BLaER1 (cell line): Measurements from ENCODE around the gene KRTAP19-7.

ENCODE experiments used
- H3K27ac ChIP-seq: shearing (Covaris generic); formaldehyde crosslinking; 2 replicates; pipeline ENCODE4 v1.8.1; 2022
- H3K27me3 ChIP-seq: shearing (Covaris generic); formaldehyde crosslinking; 2 replicates; pipeline ENCODE4 v1.8.1; 2022
- H3K36me3 ChIP-seq: shearing (Covaris generic); formaldehyde crosslinking; 2 replicates; pipeline ENCODE4 v1.8.1; 2022
- H3K4me1 ChIP-seq: shearing (Covaris generic); formaldehyde crosslinking; 2 replicates; pipeline ENCODE4 v1.8.1; 2022
- H3K4me2 ChIP-seq: shearing (Covaris generic); formaldehyde crosslinking; 2 replicates; pipeline ENCODE4 v1.8.1; 2022
- H3K4me3 ChIP-seq: shearing (Covaris generic); formaldehyde crosslinking; 2 replicates; pipeline ENCODE4 v1.8.1; 2022
- H3K9ac ChIP-seq: shearing (Covaris generic); formaldehyde crosslinking; 2 replicates; pipeline ENCODE4 v1.8.1; 2022
- H3K9me3 ChIP-seq: shearing (Covaris generic); formaldehyde crosslinking; 2 replicates; pipeline ENCODE4 v1.8.1; 2022
- H4K20me1 ChIP-seq: shearing (Covaris generic); formaldehyde crosslinking; 2 replicates; pipeline ENCODE4 v1.8.1; 2022
- Cebpa-rat ChIP-seq: shearing (Covaris generic); IDR thresholded peaks from 2 replicates; pipeline ENCODE4 v1.8.1; 2022

The KRTAP19-7 gene, protein sequence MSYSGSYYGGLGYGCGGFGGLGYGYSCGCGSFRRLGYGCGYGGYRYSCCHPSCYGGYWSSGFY

DNA sequence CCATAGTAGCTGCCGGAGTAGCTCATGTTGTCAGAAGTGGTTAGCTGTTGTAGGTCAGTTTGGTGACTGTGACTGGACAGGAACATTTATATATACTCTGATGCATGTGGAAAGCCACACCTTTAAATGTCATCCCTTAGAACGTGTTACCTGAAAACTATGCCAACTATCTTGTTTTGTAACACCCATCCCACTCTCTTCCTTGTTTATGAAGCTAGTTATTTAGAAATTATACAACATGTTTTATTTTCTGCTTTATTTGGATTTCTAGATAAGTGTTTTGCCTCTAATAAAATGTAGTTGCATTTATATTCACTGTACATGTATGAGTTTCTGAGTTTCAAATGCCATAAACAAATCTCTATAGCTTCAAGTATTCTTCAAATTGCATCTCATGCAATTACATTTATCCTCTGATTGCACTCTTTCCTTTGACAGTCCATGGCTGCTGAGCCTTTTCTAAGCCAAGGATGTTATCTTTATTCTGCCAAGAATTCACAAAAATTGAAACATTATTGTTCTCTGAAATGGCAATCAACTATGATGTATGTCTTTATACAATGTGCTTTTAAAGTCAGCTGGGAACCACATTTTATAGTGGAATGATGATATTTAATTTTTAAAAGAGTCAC is at the start of gene KRTAP19-7:
Gene KRTAP19-7, minus strand, starts transcription at position 51 of the 632 bp plus-strand sequence. Its CDS starts 25 bp downstream, at position 26.
- Histone ChIP-seq H3K36me3 (no peaks in the 10 kb centered on the region), H3K4me1 (no peaks in the 10 kb centered on the region)
- TF ChIP-seq Cebpa-rat, result no peak

DNA sequence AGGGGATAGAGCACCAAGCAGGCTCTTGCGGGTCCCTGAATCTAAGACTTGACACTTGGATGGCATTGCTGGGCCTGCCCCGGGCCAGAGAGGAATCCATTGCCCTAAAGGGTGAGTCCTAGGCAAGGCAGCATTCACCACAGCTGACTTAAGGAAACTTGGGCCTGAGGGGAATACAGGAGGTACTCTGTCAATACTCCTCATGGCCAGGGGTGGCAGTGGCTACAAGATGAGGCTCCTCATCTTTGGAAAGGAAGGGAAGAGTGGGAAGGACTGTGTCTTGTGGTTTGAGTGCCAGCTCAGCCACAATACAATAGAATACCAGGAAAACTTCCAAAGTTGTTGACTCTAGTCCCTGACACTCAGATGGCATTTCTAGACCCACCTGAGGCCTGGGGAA is 44.9 kb upstream of the KRTAP19-7 start:
- Histone ChIP-seq H3K27me3 (no peaks in the 10 kb centered on the region), H3K9ac (no peak overlapping the region), H3K9me3 (no peaks in the 10 kb centered on the region), H4K20me1 (no peaks in the 10 kb centered on the region), H3K4me3 (no peak overlapping the region), H3K36me3 (no peaks in the 10 kb centered on the region), H3K27ac (no peak overlapping the region), H3K4me2 (no peak overlapping the region), H3K4me1 (no peaks in the 10 kb centered on the region)
- no peak for TF ChIP-seq Cebpa-rat

More for the DNA sequence above, at the start of gene KRTAP19-7:
- H3K27ac ChIP-seq, result no peak within 1 kb of the TSS
- no peaks in the 10 kb centered on the region for H3K27me3 ChIP-seq
- H3K9ac ChIP-seq, result no peak within 1 kb of the TSS
- no peaks in the 10 kb centered on the region for H3K9me3 ChIP-seq
- no peak within 1 kb of the TSS for H3K4me3 ChIP-seq
- H3K4me2 ChIP-seq, result no peak within 1 kb of the TSS
- no peaks in the 10 kb centered on the region for H4K20me1 ChIP-seq

DNA sequence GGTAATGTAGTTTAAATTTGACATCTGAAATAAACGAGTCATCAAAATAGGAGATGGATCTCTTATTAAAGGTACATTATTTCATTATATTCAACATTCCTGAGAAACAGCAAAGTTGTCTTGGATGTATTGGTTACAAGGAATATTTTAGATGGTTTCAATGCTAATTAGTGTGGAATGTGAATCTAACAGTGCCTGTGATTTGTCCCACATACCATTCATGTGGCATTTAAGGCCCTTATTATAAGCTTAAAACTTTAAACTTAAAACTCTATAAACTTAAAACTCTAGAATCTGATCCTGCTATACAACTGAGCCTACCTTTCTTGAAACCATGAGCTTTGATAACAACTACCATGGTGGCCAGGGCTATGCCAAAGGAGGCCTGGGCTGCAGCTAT is 39.7 kb upstream of the KRTAP19-7 start, which contains the start of gene KRTAP22-1:
Gene KRTAP22-1, plus strand, starts transcription at position 301 of the 400 bp plus-strand sequence.
- Histone ChIP-seq H3K4me2 (no peak within 1 kb of the TSS), H3K9ac (no peak within 1 kb of the TSS), H3K36me3 (no peaks in the 10 kb centered on the region), H3K4me3 (no peak within 1 kb of the TSS), H3K27me3 (no peaks in the 10 kb centered on the region), H3K4me1 (no peaks in the 10 kb centered on the region), H3K9me3 (no peaks in the 10 kb centered on the region), H3K27ac (no peak within 1 kb of the TSS), H4K20me1 (no peaks in the 10 kb centered on the region)
- TF ChIP-seq Cebpa-rat, result no peak

DNA sequence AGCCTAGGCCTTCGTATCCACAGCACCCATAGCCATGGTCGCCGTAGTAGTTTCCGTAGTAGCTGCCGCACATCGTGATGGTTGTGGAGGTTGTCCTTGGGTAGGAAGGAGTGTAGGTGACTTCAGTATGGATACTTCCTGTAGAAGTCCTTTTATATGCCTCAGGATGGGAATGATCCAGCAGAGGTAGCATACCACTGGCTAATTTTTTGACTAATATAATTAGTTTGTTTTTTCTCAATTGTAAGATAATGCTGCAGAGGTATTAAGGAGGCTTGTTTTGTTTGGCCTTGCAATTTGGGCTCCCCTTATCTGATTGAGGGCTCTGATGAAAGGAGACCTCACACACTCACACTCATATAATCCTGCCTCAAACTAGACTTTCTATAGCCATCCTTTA is 37.7 kb upstream of the KRTAP19-7 start, which contains the start of gene KRTAP6-2:
Gene KRTAP6-2, minus strand, starts transcription at position 101 of the 400 bp plus-strand sequence. Its CDS starts 28 bp downstream, at position 73.
- no peaks in the 10 kb centered on the region for H3K9me3 ChIP-seq
- no peak within 1 kb of the TSS for H3K27ac ChIP-seq
- H3K9ac ChIP-seq, result no peak within 1 kb of the TSS
- no peak for TF ChIP-seq Cebpa-rat
- H3K4me1 ChIP-seq, result no peaks in the 10 kb centered on the region
- H4K20me1 ChIP-seq, result no peaks in the 10 kb centered on the region
- no peak within 1 kb of the TSS for H3K4me3 ChIP-seq
- no peaks in the 10 kb centered on the region for H3K27me3 ChIP-seq
- no peaks in the 10 kb centered on the region for H3K36me3 ChIP-seq
- H3K4me2 ChIP-seq, result no peak within 1 kb of the TSS

DNA sequence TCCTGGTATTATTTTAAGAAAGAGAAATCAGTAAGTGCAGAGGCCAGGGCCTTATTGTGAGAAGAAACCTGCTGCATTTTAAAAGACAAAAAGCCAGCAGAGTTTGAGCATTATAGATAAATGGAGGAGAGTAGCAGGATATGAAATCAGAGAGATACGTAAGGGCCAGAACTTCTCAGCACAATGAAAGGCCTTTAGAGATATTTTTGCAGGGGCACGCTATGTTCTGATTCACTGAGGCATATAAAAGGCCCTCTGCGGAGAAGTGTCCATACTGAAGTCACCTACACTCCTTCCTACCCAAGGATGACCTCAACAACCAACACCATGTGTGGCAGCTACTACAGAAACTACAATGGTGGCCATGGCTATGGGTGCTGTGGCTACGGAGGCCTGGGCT is 31.0 kb upstream of the KRTAP19-7 start, which contains the start of gene KRTAP6-3:
Gene KRTAP6-3, plus strand, starts transcription at position 301 of the 400 bp plus-strand sequence. Its CDS starts 6 bp downstream, at position 307.
- Histone ChIP-seq H3K36me3 (no peaks in the 10 kb centered on the region), H3K4me3 (no peak within 1 kb of the TSS), H3K9ac (no peak within 1 kb of the TSS), H3K4me1 (no peaks in the 10 kb centered on the region), H4K20me1 (no peaks in the 10 kb centered on the region), H3K4me2 (no peak within 1 kb of the TSS), H3K9me3 (no peaks in the 10 kb centered on the region), H3K27me3 (no peaks in the 10 kb centered on the region), H3K27ac (no peak within 1 kb of the TSS)
- TF ChIP-seq Cebpa-rat, result no peak

DNA sequence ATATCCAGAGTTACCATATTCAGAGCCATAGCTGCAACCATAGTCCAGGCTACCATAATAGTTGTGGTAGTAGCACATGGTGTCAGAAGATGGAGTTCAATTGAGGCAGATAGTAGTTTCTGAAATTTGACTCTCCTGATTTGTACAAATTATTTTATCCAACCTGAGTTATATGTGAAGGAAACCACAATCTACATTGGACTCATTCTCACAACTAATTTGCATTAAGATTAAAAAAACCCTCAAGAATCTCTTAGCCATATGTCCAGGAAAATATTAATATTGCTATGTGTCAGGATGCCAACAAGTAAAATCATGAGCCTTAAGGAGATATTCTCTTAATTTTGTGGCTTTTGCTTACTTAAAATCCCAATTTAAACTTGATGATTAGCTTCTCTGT is 29.2 kb upstream of the KRTAP19-7 start, which contains the start of gene KRTAP22-2:
Gene KRTAP22-2, minus strand, starts transcription at position 101 of the 400 bp plus-strand sequence.
- H3K4me1 ChIP-seq, result no peaks in the 10 kb centered on the region
- no peak within 1 kb of the TSS for H3K4me3 ChIP-seq
- no peaks in the 10 kb centered on the region for H4K20me1 ChIP-seq
- no peaks in the 10 kb centered on the region for H3K9me3 ChIP-seq
- H3K9ac ChIP-seq, result no peak within 1 kb of the TSS
- H3K27ac ChIP-seq, result no peak within 1 kb of the TSS
- H3K27me3 ChIP-seq, result no peaks in the 10 kb centered on the region
- H3K36me3 ChIP-seq, result no peaks in the 10 kb centered on the region
- no peak within 1 kb of the TSS for H3K4me2 ChIP-seq
- no peak for TF ChIP-seq Cebpa-rat

DNA sequence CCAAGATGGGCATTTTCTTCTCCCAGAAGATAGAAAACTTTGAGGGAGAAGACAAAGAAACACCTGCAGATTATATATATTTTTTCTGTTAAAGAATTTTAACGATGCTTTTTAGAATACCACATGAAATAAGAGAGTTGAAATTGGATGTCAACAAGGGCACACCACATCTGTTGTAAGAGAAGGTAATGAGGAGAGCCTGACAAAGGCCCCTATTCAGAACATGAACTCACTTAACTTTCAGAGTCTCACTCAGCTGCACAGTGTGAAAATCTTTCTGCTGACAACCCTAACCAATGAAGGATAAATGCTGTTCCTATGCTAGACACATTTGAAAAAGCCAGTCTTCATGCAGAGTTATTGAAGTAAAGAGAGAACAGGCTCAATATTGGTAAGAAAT is 21.8 kb upstream of the KRTAP19-7 start:
- Histone ChIP-seq H3K36me3 (no peaks in the 10 kb centered on the region), H3K9ac (no peak overlapping the region), H3K27ac (no peak overlapping the region), H3K9me3 (no peaks in the 10 kb centered on the region), H3K27me3 (no peaks in the 10 kb centered on the region), H3K4me3 (no peak overlapping the region), H3K4me1 (no peaks in the 10 kb centered on the region), H3K4me2 (no peak overlapping the region), H4K20me1 (no peaks in the 10 kb centered on the region)
- no peak for TF ChIP-seq Cebpa-rat

DNA sequence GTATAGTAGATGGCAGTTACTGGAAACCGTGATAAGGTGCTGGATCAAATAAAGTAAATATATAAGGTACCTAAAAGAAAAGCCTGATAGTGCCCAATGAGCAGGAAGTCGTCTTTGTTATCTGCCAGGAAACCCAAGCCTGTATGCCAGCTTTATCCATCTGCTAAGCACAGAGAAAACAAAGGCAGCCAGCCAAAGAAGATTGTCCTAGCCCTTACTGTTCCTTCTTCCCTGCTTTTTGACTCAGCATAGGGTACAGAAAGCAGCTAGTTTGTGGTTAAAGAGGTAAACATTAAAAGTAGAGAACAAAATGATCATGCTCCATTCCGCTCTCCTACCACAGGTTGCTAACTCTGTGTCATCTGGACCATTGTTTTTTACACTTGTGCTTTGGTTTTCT is 19.0 kb upstream of the KRTAP19-7 start:
- H3K4me3 ChIP-seq, result no peak overlapping the region
- H3K4me2 ChIP-seq, result no peak overlapping the region
- no peaks in the 10 kb centered on the region for H3K9me3 ChIP-seq
- H3K4me1 ChIP-seq, result no peaks in the 10 kb centered on the region
- no peak overlapping the region for H3K27ac ChIP-seq
- no peaks in the 10 kb centered on the region for H4K20me1 ChIP-seq
- no peak for TF ChIP-seq Cebpa-rat
- no peaks in the 10 kb centered on the region for H3K36me3 ChIP-seq
- no peaks in the 10 kb centered on the region for H3K27me3 ChIP-seq
- H3K9ac ChIP-seq, result no peak overlapping the region

DNA sequence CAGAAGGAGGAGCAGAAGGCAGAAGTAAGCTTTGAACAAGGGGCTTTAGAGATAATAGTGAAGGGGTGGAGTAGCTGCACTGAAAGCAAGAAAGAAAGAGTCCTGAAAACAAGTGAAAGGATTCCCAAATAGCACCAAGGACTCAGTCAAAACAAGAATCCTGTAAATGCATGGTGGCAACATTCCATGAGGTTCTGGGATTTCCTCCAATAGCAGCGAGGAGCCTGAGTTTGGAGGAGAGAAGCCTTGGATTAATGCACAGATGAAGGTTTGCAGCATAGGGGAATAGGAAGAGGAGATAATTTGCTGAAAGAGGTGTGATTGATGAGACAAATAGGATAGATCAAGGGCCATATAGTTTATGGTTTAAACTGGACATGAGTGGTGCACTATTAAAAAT is 18.2 kb upstream of the KRTAP19-7 start:
- Histone ChIP-seq H3K9me3 (no peaks in the 10 kb centered on the region), H3K4me3 (no peak overlapping the region), H3K4me2 (no peak overlapping the region), H3K27me3 (no peaks in the 10 kb centered on the region), H3K4me1 (no peaks in the 10 kb centered on the region), H3K9ac (no peak overlapping the region), H3K36me3 (no peaks in the 10 kb centered on the region), H3K27ac (no peak overlapping the region), H4K20me1 (no peaks in the 10 kb centered on the region)
- TF ChIP-seq Cebpa-rat, result no peak

DNA sequence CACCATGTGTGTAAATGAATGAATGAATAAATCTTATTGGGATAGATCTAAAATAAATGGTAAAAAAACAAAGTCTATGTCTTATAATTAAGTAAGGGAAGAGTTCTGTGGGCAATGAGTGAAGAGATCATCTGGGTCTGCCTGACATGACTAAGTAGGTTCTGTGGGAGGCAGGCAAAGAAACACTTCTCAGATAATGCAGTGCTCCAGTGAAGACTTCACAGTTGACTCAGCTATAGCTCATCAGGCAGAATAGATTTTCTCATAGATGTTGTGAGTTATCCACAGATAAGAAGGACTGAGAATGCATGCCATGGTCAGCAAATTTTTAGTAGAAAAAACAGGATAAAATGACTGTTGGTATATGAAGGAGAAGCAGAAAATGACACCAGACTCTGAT is 16.7 kb upstream of the KRTAP19-7 start:
- Histone ChIP-seq H4K20me1 (no peaks in the 10 kb centered on the region), H3K27me3 (no peaks in the 10 kb centered on the region)

More for the DNA sequence above, 16.7 kb upstream of the KRTAP19-7 start:
- Histone ChIP-seq H3K27ac (no peak overlapping the region), H3K9ac (no peak overlapping the region), H3K4me2 (no peak overlapping the region), H3K9me3 (no peaks in the 10 kb centered on the region), H3K36me3 (no peaks in the 10 kb centered on the region), H3K4me1 (no peaks in the 10 kb centered on the region), H3K4me3 (no peak overlapping the region)
- TF ChIP-seq Cebpa-rat, result no peak
